H7 (cell line): ENCODE data around the gene ABCA13. TPM values are rescaled to one million over a fixed set of nuclear protein-coding genes. Genes with fewer than 3 reads are reported as not detected.

Experiments
- DNase-seq: peaks from one replicate; pipeline ENCODE4 v3.0.0; 2012
- H3K27me3 ChIP-seq: 2 replicates; pipeline ENCODE4 v1.6.0; 2011; ENCODE audit warnings: mild to moderate bottlenecking, low read length; ENCODE audit not compliant: control insufficient read depth, insufficient read depth
- H3K36me3 ChIP-seq: replicated peaks from 2 replicates; pipeline ENCODE4 v1.5.1; 2011; ENCODE audit warnings: low read length; ENCODE audit not compliant: control insufficient read depth, insufficient read depth
- H3K4me3 ChIP-seq: 2 replicates; pipeline ENCODE4 v1.5.1; 2011; ENCODE audit warnings: low read depth, mild to moderate bottlenecking, control low read depth, low read length, moderate library complexity; ENCODE audit not compliant: insufficient read depth
- total RNA-seq: library from RNA; depleted of rRNA; stranded (reverse); fragments of >200 nt; shearing (Covaris generic); gene quantifications from 2 replicates; pipeline ENCODE4 v1.2.3, GENCODE V29; 2014; rRNA removed

The ABCA13 gene
- total RNA-seq, 1 experiment from 2014 or later, result not detected

GRCh38 chr7:48667407-48667806 is 496.1 kb downstream of the ABCA13 start:
- no peak for DNase-seq
- H3K27me3 ChIP-seq, result no peaks in the 10 kb centered on the region
- no peak overlapping the region for H3K4me3 ChIP-seq
- no peaks in the 10 kb centered on the region for H3K36me3 ChIP-seq

GRCh38 chr7:48671656-48672055 is 500.4 kb downstream of the ABCA13 start:
- H3K4me3 ChIP-seq, result no peak overlapping the region
- no peaks in the 10 kb centered on the region for H3K27me3 ChIP-seq
- no peak for DNase-seq
- no peaks in the 10 kb centered on the region for H3K36me3 ChIP-seq

GRCh38 chr7:48681006-48681405 is 509.7 kb downstream of the ABCA13 start:
- no peak for DNase-seq
- no peak overlapping the region for H3K4me3 ChIP-seq
- H3K36me3 ChIP-seq, result no peaks in the 10 kb centered on the region
- H3K27me3 ChIP-seq, result no peaks in the 10 kb centered on the region

- Histone ChIP-seq H3K27me3 (no peaks in the 10 kb centered on the region), H3K4me3 (no peak overlapping the region), H3K36me3 (no peaks in the 10 kb centered on the region)
- no peak for DNase-seq
Measured at GRCh38 chr7:48691788-48692187, 520.5 kb downstream of the ABCA13 start.

Other genes with a start within 250 kb of the ABCA13 start
- gene PKD1L1, start 223.0 kb upstream of the ABCA13 start, total RNA-seq, result 0.07 and 0.15 TPM in 2 replicates
- gene HUS1, start 191.8 kb upstream of the ABCA13 start, total RNA-seq, result 12.2 and 15.9 TPM in 2 replicates
- gene SUN3, start 142.4 kb upstream of the ABCA13 start, total RNA-seq, result not detected in 2 replicates
- gene C7orf57, start 135.9 kb upstream of the ABCA13 start, total RNA-seq, result 0.35 and 0.85 TPM in 2 replicates
- gene UPP1, start 82.2 kb upstream of the ABCA13 start, total RNA-seq, result 32.7 and 46.1 TPM in 2 replicates